Breast epithelium (tissue), 4 donors: Measurements from ENCODE around the gene SLC2A11. TPM values are rescaled to one million over a fixed set of nuclear protein-coding genes. Genes with fewer than 3 reads are reported as not detected.
"Not testable (repeated sequence)": the region's sequence is repeated elsewhere in the genome, so short reads cannot be mapped to it uniquely, and the experiment has no call there.

Experiments used
- DNase-seq, 2 donors: peaks; one replicate each; pipeline ENCODE4 v3.0.0-alpha.2; 2019; ENCODE audit warnings: low spot score in 2 of 2
- H3K27ac ChIP-seq, 2 donors: fragments of 200-600 bp; sonication (generic) in 1 of 2; one replicate each; pipeline ENCODE4 v1.5.1; 2016 to 2019; ENCODE audit warnings: mild to moderate bottlenecking in 1 of 2
- H3K27me3 ChIP-seq, 2 donors: fragments of 200-600 bp; sonication (generic) in 1 of 2; one replicate each; pipeline versions ENCODE4 v1.5.1 to v1.6.0; 2017 to 2019; ENCODE audit warnings: control low read depth in 1 of 2, mild to moderate bottlenecking in 1 of 2
- H3K36me3 ChIP-seq: fragments of 200-600 bp; one replicate; pipeline ENCODE4 v1.5.1; 2019
- H3K4me1 ChIP-seq, 2 donors: fragments of 200-600 bp; sonication (generic); one replicate each; pipeline ENCODE4 v1.5.1; 2016 to 2019; ENCODE audit warnings: control low read depth in 1 of 2
- H3K4me3 ChIP-seq, 3 donors: fragments of 200-600 bp; sonication (generic); 1 replicate in 2 of 3; 2 replicates in 1 of 3; pipeline ENCODE4 v1.5.1; 2016 to 2019; ENCODE audit warnings: mild to moderate bottlenecking in 3 of 3, moderate library complexity in 2 of 3
- H3K9me3 ChIP-seq, 2 donors: fragments of 200-600 bp; sonication (generic) in 1 of 2; one replicate each; pipeline ENCODE4 v1.5.1; 2016 to 2019; ENCODE audit warnings: control low read depth in 1 of 2
- CTCF ChIP-seq, 3 donors: fragments of 450-650 bp; IDR thresholded peaks; one replicate each; pipeline ENCODE4 v1.5.1; 2016 to 2017; ENCODE audit warnings: antibody characterized with exemption in 3 of 3, mild to moderate bottlenecking in 3 of 3, moderate library complexity in 3 of 3
- POLR2A ChIP-seq: fragments of 450-650 bp; IDR thresholded peaks from one replicate; pipeline ENCODE4 v1.6.1; 2016; ENCODE audit warnings: antibody characterized with exemption, mild to moderate bottlenecking, moderate library complexity
- POLR2AphosphoS5 ChIP-seq, 3 donors: sonication (generic); formaldehyde crosslinking; IDR thresholded peaks; one replicate each; pipeline ENCODE4 v1.6.1; 2017; ENCODE audit warnings: antibody characterized with exemption in 3 of 3
- intact Hi-C: fragments of 100-400 bp; cut with DNase I; formaldehyde crosslinking; loops from one replicate; pipeline ENCODE4 v1.15.1; 2023; ENCODE audit warnings: low total_unique reads
- total RNA-seq, 3 donors: library from RNA; depleted of rRNA; stranded (reverse); fragments of >200 nt; gene quantifications; one replicate each; pipeline ENCODE4 v1.1.0, GENCODE V29; 2016

Gene SLC2A11
- total RNA-seq, 3 donors from 2014 or later = 10.2 to 17.0 (median 13.1) TPM

GRCh38 chr22:23913661-23914353 is 56.1 kb downstream of the SLC2A11 start:
- Histone ChIP-seq H3K9me3 (no peaks in the 10 kb centered on the region), H3K27me3 (no peaks in the 10 kb centered on the region), H3K27ac (peak overlapping the region; percentile 78 to 90), H3K4me3 (peak overlapping the region; percentile 52 to 76 (median 53)), H3K4me1 (peaks cover 0 to 3% of the 10 kb centered on the region in 2 donors), H3K36me3 (no peaks in the 10 kb centered on the region)
- TF ChIP-seq CTCF (IDR thresholded peaks at IDR 0.05) (no peak), POLR2A (peak; percentile 63), POLR2AphosphoS5 (IDR thresholded peaks at IDR 0.05) (peak; percentile 84 to 92 (median 88))
- intact Hi-C loops = no loop called here
- DNase-seq = peak; percentile 99

- no peak overlapping the region for H3K27ac ChIP-seq
- intact Hi-C loops = no loop called here
- H3K4me1 ChIP-seq = peaks cover 0 to 3% of the 10 kb centered on the region in 2 donors
- no peaks in the 10 kb centered on the region for H3K36me3 ChIP-seq
- no peaks in the 10 kb centered on the region for H3K27me3 ChIP-seq
- no peak for DNase-seq
- no peaks in the 10 kb centered on the region for H3K9me3 ChIP-seq
- no peak overlapping the region for H3K4me3 ChIP-seq
- TF ChIP-seq POLR2A (no peak), POLR2AphosphoS5 (IDR thresholded peaks at IDR 0.05) (no peak)
Measured at GRCh38 chr22:23915290-23915689, 57.6 kb downstream of the SLC2A11 start.

- H3K4me3 ChIP-seq, H3K27ac ChIP-seq, intact Hi-C loops, DNase-seq, H3K36me3 ChIP-seq, H3K27me3 ChIP-seq, H3K4me1 ChIP-seq, H3K9me3 ChIP-seq: not testable (repeated sequence)
Measured at GRCh38 chr22:23920267-23920611, 62.6 kb downstream of the SLC2A11 start.

- H3K4me1 ChIP-seq, DNase-seq, H3K4me3 ChIP-seq, H3K27me3 ChIP-seq, H3K9me3 ChIP-seq, H3K27ac ChIP-seq, intact Hi-C loops, H3K36me3 ChIP-seq: not testable (repeated sequence)
- TF ChIP-seq POLR2AphosphoS5 (IDR thresholded peaks at IDR 0.05) = peak in 1 of 3 donors; percentile 39
Measured at GRCh38 chr22:23921586-23922201, 64.0 kb downstream of the SLC2A11 start.

- no peaks in the 10 kb centered on the region for H3K27me3 ChIP-seq
- no peaks in the 10 kb centered on the region for H3K36me3 ChIP-seq
- no peak for DNase-seq
- H3K4me3 ChIP-seq = no peak overlapping the region
- no peak overlapping the region for H3K27ac ChIP-seq
- no peaks in the 10 kb centered on the region for H3K4me1 ChIP-seq
- TF ChIP-seq POLR2A (no peak), POLR2AphosphoS5 (IDR thresholded peaks at IDR 0.05) (no peak)
- H3K9me3 ChIP-seq = no peaks in the 10 kb centered on the region
- intact Hi-C loops = no loop called here
Measured at GRCh38 chr22:23922921-23923320, 65.2 kb downstream of the SLC2A11 start.

GRCh38 chr22:23925020-23925606 is 67.4 kb downstream of the SLC2A11 start:
- no peak for DNase-seq
- intact Hi-C loops = no loop called here
- Histone ChIP-seq H3K27ac (no peak overlapping the region), H3K4me3 (no peak overlapping the region), H3K27me3 (no peaks in the 10 kb centered on the region), H3K36me3 (no peaks in the 10 kb centered on the region), H3K4me1 (no peaks in the 10 kb centered on the region), H3K9me3 (no peaks in the 10 kb centered on the region)
- TF ChIP-seq POLR2A (no peak), POLR2AphosphoS5 (IDR thresholded peaks at IDR 0.05) (no peak), CTCF (IDR thresholded peaks at IDR 0.05) (no peak)

GRCh38 chr22:23926561-23926960 is 68.9 kb downstream of the SLC2A11 start:
- H3K9me3 ChIP-seq = no peaks in the 10 kb centered on the region
- TF ChIP-seq CTCF (IDR thresholded peaks at IDR 0.05) (no peak), POLR2AphosphoS5 (IDR thresholded peaks at IDR 0.05) (no peak), POLR2A (no peak)
- no peaks in the 10 kb centered on the region for H3K36me3 ChIP-seq
- no peaks in the 10 kb centered on the region for H3K27me3 ChIP-seq
- intact Hi-C loops = no loop called here
- no peak overlapping the region for H3K27ac ChIP-seq
- H3K4me1 ChIP-seq = no peaks in the 10 kb centered on the region
- no peak for DNase-seq
- no peak overlapping the region for H3K4me3 ChIP-seq
